Stimulated activated CD8-positive, alpha-beta memory T cell treated with anti-CD3 and anti-CD28 coated beads, Interleukin-12 subunit alpha, Interleukin-12 subunit beta, amount 100 ng/mL, for 1 hour (primary cell): ENCODE results near the gene BASP1.
"Not testable (repeated sequence)": the region's sequence is repeated elsewhere in the genome, so short reads cannot be mapped to it uniquely, and the experiment has no call there.

ENCODE experiments used
- DNase-seq: peaks from one replicate; pipeline ENCODE4 v3.0.0-alpha.2; 2020; ENCODE audit warnings: low read depth

BASP1 gene

DNA sequence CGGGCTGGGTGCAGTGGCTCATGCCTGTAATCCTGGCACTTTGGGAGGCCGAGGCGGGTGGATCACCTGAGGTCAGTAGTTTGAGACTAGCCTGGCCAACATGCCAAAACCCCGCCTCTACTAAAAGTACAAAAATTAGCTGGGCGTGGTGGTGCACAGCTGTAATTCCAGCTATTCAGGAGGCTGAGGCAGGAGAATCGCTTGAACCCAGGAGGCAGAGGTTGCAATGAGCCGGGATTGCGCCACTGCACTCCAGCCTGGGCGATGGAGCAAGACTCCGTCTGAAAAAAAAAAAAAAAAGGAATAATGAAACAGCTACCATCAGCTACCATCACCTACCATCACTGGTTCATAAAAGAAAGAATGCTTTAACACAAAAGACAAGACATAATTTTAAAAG is 25.9 kb upstream of the BASP1 start:
- not testable (repeated sequence) for DNase-seq

DNA sequence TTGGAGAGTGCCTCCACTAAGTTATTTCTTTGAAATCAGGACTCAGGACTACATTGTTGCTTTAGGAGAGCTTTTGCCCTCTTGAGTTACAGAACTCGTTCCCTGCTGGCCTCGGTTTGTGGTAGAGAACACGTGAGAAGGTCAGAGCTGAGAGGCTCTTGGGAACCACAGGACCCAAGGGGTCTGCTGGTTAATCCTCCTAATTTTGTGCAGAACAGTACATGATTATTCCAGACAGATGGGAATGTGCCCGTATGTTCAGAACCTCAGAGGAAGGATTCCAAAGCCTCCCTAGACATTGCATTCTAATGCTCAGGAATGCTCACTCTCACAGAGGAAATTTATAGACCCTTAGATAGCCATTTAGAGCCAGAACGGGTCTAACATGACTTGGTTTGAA is 25.2 kb upstream of the BASP1 start:
- DNase-seq: no peak

DNA sequence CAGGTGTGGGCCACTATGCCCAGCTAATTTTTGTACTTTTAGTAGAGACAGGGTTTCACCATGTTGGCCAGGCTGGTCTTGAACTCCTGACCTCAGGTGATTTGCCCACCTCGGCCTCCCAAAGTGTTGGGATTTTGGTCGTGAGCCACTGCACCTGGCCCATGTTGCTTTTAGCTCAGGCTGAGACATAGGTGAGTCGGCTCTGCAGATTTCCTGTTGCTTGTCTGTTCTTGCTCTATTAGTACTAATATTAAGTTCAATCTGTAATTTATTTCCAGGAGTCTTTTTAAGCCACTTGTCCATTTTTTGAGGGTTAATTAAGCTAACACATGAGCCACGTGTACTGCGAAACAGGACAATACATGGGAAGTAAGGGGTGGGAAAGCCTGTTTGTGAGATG is 21.4 kb upstream of the BASP1 start:
- no peak for DNase-seq

DNA sequence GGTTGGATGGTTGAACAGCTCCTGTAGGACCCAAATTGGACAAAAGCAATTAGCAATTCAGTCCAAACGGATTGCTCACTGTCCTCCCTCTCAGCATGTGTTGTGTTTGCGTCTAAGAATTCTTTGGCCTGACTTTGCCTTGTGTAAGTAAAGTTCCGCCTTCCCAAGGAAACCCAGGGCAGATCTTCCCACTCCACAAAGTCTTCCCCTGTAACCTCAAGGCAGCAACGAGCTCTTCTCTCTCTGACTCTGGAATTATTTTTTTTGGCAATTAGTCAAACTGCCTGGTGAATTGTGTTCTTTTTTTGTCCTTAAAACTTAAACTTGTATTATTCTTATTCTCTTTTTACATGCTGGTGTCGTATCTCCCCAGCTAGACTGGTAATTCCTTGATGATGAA is 20.7 kb upstream of the BASP1 start:
- DNase-seq: no peak

DNA sequence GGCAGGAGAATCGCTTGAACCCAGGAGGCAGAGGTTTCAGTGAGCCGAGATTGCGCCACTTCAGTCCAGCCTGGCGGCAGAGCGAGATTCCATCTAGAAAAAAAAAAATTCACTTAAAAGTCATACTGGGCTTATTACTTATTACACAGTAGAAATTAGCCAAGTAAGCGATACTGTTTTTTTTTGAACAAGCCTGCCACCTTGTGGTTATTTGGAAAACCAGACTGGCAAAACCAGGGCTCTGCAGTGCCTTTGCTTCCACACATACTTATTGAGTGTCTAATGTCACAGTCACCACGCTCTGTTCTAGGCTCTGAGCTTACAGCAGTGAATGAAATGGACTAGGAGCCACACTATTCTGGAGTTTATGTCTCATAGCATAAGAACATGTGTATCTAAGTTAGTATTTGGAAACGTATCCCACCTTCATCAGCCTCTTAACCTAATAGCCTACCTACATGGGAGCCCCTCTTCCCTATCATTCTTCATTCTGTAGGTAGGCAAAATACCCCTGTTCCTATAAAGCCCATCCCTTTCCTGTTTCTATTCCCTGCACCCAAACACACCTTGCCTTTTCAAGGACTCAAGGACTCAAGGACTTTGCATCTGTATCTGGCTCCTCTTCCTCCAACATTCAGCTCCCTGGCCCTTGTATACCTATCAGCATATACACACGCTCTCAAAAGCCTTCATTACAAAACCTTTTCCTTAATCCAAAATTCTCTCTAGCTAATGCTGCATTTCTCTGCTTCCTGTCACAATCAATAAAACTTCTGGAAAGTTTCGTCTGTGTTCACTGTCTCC is 13.9 kb upstream of the BASP1 start:
- DNase-seq: no peak

DNA sequence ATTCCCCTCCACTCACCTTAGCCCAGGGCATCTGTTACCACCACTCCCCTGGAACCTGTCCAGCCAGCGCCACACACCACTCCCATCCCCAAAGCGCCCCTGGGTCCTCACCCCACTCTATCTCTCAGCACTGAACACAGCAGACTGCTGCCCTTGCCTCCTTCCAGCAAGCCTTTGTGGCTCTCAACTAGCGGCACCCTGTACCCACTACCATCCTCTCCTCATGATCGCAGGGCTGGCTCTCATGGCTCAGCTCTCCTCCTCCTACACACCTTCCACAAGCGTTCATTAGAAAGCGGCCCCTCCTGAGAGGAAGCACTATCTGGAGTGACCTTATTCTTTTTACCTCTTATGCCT is 13.3 kb upstream of the BASP1 start:
- no peak for DNase-seq

DNA sequence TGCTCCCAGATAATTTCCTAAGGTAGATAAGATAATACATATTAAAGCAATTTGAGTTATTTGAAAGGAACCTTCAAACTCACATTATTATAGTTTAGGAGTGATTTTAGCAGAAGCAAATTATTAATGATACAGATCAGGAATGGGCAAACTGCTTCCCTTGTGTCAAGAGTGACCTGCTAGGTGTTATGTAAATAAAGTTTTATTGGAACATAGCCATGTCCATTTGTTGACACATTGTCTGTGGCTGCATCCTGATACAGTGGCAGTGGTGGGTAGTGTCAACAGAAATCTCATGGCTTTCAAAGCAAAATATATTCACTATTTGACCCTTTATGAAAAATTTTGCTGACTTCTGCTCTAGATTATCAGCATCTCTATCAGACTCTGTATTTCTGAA is 11.4 kb upstream of the BASP1 start:
- no peak for DNase-seq

DNA sequence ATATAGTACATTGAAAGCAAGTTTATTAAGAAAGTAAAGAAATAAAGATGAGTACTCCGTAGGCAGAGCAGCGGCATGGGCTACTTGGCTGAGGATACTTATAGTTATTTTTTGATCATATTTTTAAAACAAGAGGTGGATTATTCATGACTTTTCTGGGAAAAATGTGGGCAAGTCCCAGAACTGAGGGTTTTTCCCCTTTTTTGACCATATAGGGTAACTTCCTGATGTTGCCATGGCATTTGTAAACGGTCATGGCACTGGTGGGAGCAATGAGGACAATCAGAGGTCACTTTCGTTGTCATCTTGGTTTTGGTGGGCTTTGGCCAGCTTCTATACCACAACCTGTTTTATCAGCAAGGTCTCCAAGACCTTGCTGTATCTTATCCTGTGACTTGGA is 5.2 kb upstream of the BASP1 start:
- no peak for DNase-seq

DNA sequence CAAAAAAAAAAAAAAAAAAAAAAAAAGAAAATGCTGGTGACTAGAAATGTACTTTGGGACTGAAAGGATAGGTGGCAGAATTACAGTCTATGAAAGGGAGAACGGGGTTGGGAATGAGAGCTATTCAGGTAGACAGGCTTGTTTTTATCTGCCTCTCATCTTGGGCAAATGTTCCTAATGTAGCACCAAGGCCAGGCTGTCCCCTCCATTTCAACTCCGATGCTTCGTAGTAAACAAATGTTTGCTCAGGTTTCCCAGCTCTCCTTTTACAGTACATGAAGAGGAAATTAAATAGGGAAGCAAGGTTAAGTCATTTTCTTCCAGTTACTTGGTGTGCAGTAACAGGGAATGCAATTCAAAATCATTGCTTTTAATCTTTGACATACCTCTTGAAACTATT is 4.4 kb upstream of the BASP1 start:
- no peak for DNase-seq

DNA sequence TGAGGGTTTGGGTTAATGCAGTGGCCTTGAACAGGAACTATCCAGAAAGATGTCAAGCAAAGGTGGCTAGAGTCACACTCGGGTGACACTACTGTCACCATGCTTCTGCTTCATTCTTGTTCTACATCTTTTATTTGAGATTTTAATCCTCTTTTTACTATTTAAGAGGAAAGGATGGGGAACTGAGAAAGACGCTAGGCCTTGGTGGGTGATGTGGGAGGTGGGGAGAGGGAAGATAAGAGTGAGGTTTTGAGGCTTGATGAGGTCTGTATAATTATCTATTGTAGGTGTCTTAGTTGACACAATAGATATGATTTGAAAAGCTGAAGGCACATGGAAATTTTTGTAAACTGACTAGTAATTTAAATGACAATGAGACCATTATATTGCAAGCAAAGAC is 3.5 kb upstream of the BASP1 start:
- DNase-seq: no peak

DNA sequence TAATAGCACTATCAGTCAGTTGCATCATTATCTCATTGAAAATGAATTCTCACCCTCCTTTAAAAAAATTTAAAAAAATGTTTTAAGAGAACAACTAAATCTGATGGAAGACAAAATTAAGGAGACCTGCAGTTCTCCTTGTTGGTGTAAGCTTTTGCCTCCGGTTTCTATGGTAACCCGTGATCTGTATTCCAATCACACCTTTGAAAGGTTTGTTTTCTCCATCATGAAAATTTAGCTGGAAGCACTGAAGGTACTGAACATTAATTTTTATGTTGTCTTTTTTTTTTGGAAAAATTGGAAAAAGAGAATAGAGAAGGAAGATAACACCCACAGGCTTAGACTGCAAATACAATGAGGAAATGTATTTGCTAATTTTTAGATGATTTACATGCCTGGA is 2.5 kb upstream of the BASP1 start:
- no peak for DNase-seq

DNA sequence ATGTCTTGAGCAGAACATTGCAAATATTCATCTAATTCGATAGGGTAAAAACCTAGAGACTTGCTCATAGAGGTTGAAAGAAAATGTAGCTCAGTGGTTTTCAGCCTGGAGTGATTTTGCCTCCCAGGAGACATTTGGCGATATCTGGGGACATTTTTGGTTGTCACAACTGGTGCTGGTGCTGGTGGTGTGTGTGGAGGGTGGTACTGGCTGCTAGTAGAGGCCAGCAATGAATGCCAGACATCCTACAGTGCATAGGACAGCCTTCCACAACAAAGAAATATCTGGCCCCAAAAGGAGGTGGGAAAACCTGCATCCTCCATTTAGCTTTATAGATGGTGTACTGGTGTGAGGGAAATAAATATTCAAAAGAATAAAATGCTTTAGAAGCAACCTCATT is 2.1 kb upstream of the BASP1 start:
- no peak for DNase-seq

DNA sequence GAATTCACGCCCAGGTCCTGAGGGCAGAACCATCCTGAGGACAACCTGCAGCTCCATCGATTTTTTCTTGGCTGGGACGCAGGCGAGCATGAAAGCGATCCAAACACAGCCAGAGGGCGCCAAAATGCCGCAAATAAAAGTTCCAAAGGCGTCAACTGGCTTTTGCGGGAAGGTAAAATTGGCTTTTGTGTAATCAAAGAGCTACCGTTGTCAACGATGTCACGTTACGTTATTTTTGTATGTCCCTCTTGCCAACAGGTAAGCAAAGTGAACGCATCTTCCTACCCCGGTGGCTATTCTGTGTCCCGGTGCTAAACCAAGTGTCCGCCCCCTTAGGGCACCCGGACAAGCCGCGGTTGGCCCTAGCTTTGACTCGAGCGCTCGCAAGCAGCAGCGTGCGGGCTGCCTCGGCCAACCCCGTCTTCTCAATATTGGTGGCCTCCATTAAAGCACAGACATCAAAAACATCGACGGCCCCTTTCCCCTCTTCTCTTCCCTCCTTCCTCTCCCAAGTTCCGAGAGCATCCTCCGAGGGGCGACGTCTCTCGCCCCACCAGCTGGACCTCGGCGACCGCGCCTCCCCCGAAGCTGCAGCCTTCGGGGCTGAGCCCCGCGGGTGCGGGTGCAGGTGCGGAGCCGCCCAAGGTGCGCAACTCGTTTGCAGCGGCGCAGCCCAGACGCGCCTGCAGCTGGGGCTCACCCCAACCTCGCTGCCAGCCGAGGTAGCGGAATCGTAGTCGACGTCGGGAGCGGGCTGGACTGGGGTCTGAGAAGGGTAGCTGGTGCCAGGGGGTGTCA is 1.1 kb upstream of the BASP1 start:
- DNase-seq: no peak

DNA sequence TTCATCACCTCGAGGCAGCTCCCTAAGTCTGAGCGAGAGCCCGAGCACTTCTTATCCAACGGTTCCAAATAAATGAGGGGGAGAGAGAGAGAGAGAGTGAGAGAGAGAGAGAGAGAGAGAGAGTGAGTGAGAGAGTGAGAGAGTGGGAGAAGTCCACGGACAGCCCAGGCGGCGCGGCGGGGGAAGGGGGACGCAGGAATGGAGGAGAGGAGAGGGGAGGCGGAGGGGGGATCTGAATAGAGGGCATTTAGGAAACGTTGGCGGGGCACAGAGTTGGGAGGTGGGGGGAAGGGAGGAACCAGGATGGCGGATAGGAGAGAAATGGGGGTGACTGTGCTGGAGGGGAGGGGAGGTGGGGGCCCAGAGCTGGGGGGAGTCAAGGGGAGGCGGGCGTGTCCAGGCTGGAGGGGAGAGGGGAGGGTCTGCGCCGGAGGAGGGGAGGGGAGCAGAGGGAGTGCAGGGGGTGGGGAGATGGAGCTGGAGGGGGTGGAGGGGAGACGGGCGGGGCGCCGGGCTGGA is 398 bp upstream of the BASP1 start:
- no peak for DNase-seq

DNA sequence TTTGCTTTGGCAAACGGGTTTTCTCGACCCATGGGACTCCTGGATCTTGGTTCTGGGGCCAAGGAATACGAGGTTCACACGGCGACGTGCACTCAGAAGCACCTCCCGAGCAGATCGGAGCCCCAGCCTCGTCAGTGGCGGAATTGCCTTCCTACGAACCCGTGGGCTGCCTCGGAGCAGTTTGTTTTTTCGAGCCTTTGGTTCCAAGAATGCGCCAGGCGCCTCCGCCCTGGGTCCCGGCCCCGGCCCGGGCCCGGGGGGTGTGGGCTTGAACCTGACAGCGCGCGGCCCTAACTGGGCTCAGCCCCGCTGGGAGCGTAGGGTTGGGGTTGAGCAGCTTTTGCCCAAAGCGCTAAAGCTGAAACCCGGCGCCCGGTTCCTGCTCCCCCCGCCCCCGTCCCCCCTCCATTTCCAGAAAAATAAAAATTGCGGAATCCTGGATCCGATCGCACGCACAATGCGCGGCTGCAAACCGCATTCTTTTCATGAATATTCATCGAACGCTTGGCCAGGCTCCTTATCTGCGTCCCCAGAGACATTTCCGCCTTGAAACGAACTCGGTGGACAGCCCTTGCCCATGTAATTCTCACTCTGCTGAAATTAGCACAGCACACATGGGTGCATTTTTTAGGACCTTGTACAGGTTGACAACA is 1.0 kb downstream of the BASP1 start:
- DNase-seq: no peak

DNA sequence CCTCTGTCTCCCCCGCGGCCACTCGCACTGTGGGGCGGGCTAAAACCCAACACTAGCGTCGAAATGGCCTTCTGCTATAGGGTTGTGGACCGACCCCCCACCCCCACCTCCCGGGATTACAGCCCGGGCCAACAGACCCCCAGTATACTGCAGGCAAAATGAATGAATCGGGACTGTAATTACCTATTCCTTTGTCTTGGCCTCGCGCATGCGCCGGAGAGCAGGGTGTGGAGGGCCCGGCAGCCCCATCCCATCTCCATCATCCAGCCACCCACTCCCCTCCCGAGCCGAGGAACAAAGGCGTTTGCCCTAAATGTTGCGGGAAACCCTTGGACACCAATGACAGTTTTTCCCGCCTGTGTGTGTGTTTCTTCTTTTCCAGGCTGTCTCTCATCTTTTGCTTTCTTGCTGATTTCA is 1.6 kb downstream of the BASP1 start:
- no peak for DNase-seq

DNA sequence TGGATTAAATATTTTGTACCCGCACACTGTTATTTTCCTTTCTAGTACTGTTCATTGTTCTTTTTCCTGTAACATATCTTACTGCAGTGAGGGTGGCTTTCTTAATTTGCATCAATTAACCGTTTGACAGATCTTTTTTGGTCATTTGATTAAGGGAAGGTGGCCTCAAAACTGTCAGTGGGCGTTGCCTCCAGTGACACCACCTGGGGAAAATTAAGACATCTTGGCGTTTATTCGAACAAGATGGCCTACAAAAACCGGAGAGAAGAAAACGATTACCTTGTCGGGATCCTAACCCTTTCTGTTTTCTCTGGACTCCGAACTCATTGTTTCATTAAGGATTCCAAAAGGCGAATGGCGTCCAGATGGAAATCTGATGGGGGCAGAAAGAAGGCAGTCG is 2.0 kb downstream of the BASP1 start:
- no peak for DNase-seq

DNA sequence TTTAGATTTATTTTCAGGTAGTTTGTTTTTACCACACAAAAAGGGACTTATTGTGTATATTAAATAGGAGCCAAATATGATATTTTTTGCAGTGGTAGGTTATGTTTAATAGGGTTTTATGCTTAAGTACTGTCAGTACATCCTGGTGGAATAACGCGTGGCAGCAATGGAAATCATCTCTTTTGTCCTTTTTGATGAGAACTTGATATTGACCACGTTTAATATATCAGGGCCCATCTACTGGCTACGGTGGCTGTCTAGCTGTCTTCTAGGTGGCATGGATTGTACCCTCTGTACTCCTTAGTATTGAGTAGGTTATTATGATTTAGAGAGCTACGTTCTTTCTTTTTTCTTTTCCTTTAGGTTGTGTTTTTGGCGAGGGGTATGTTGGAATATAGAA is 2.6 kb downstream of the BASP1 start:
- DNase-seq: no peak

DNA sequence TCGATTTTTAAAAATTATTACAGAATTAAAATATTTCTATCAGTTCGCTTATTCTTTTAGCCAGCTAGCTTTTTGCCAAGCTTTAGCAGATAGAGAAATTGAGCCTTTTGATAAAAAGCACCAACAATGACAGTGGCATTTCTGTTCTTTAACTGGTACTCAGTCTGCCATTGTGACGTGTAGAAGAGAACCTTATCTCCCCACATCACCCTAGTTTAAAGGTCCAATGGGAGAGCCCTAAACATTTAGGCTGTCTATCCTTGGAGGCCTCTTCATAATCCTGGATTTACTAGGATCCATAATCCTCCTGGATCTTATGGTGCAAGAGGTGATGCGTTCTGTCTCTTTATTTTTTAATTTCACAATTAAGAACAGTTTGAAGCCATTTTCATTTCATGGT is 3.0 kb downstream of the BASP1 start:
- DNase-seq: no peak

DNA sequence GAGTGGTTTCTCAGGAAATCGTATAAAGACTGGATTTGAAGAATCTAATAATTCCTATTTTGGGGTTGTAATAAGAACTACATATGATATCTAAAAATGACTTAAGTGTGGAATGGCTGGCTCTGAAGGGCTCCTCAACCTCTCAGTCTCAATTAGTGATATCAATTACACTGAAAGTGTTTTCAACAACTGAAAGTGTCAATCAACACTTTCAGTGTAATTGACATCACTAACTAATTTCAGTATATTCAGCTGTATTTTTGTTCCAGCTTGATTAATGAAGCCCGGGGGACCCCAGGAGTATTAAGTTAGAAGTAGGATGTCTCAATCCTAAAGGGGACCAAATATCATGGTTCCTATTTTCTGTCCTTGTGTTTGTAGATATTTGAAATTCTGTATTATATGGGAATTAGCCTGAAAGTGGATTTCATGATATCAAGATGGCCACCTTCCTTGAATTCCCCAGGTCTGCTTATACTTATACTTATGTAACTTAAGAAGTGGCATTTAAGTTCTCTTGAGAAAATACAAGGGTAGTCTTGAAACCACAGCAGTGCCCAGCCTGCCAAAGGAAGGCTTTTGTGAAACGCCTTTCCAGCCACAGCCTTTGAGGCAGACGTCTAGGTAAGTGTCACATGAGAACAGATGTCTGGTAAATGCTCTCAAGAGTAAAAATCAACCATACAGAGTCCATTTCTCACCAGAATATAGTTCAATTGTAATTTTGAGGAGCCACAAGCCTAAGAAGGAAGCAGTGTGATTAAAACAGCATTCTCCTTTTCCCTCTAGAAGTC is 4.6 kb downstream of the BASP1 start:
- no peak for DNase-seq

DNA sequence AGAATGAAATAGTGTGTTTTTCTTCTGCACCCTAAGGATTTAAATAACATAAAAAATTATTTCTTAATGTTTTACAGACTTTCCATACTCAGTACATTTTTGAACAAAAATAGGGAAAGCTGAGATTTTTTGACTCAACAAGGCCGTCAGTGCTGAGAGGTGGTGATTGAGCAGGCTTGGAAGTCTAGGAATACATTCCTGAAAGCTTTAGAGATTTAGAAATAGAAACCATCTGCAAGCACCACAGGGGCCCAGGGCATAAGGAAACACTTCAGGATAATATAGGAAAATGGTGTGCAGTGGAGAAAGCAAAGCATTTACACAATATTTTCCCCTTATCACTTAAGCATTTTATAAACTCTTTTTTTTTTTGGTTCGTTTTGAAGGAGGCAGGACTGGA is 5.2 kb downstream of the BASP1 start:
- no peak for DNase-seq
